ENCODE measurements around the gene BCL7A.
"Not testable (repeated sequence)": the region's sequence is repeated elsewhere in the genome, so short reads cannot be mapped to it uniquely, and the experiment has no call there.

BCL7A gene

DNA sequence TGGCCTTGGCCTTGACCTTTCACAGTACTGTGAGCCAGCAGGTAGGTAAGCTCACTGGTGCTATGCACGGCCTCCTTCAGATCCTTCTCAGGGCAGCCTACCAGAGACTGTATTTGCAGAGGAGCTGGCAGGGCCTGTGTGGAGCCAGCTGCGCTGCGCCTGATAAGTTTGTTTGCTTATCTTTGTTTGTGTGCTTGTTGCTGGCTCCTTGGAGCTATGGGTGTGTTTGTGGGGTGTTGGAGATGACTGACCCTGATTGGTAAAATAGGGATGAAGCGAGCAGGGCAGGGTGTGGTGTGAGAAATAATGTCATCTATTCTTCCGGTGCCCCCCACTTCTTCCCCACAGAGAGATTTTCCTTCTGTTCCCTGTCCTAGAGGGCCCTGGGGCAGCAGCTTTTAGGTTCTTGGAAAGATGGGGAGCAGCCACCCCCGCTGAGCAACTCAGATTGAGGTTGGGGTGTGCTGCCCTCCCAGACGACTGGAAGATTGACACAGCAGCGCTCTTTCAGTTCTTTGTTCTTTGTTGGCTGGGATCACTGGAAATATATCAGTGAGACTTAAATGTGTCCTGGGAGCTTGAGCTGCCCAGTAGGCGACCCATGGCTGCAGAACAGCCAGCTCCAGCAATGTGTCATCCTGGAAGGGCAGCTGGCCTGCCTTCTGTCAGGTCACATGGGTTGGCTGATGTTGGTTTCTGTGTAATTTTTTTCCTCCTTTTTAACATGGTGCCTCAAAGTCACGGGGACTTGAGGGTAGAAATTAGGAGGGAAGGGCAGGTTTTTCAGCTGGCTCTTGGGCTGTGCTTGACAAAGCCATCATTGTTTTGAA is 76.5 kb downstream of the BCL7A start:
- TF ChIP-seq CTCF (IDR thresholded peaks at IDR 0.05; ENCODE audit: borderline replicate concordance, insufficient read depth, low read depth, low read length): no peak
- no peak overlapping the region for H3K4me3 ChIP-seq (ENCODE audit: low read depth, low read length)

GRCh38 chr12:122099280-122099749 is 77.6 kb downstream of the BCL7A start:
- H3K4me3 ChIP-seq (ENCODE audit: low read depth, low read length): no peak overlapping the region
- TF ChIP-seq CTCF (IDR thresholded peaks at IDR 0.05; ENCODE audit: borderline replicate concordance, insufficient read depth, low read depth, low read length): no peak

- no peak for TF ChIP-seq CTCF (IDR thresholded peaks at IDR 0.05; ENCODE audit: borderline replicate concordance, insufficient read depth, low read depth, low read length)
- no peak overlapping the region for H3K4me3 ChIP-seq (ENCODE audit: low read depth, low read length)
Measured at GRCh38 chr12:122099856-122100255, 78.2 kb downstream of the BCL7A start.

DNA sequence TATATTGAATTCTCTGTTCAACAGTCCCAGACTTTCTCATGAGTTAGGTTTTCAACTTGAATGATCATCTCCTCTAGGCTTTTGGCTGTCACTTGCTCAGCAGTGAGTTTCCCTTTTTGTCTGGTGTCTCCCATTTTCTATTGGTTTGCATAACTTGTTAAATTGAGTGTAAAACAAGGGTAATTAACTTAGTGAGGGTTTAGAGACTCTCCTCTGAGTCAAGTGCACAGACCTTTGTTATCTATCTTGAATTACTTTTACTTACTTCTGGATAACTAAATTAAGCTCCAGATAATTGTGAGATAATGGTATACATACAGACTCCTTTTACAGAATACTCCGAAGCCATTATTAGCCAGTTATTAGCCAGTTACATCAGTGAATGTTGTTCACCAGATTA is 78.9 kb downstream of the BCL7A start:
- no peak for TF ChIP-seq CTCF (IDR thresholded peaks at IDR 0.05; ENCODE audit: borderline replicate concordance, insufficient read depth, low read depth, low read length)

GRCh38 chr12:122102331-122102730 is 80.6 kb downstream of the BCL7A start:
- no peak overlapping the region for H3K4me3 ChIP-seq (ENCODE audit: low read depth, low read length)
- TF ChIP-seq CTCF (IDR thresholded peaks at IDR 0.05; ENCODE audit: borderline replicate concordance, insufficient read depth, low read depth, low read length): no peak

More for the DNA sequence above, 78.9 kb downstream of the BCL7A start:
- H3K4me3 ChIP-seq (ENCODE audit: low read depth, low read length): no peak overlapping the region

DNA sequence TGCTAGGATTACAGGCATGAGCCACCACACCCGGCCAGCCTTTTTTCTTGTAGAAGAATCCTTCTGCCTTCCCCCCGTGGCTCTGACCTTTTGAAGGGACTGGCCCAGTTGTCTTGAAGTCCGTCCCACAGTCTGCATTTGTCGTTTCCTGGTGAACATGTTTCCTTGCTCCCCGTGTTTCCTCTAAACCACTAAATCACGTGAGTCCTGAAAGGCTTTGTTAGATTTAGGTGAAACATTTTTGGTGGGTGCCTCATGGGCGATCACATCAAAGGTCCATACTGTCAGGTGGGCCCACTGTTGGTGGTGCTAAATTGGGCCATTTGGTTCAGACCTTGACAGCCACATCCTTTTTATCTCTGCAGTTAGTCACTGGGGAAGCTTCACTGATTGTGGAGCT is 83.2 kb downstream of the BCL7A start:
- TF ChIP-seq CTCF (IDR thresholded peaks at IDR 0.05; ENCODE audit: borderline replicate concordance, insufficient read depth, low read depth, low read length): no peak

DNA sequence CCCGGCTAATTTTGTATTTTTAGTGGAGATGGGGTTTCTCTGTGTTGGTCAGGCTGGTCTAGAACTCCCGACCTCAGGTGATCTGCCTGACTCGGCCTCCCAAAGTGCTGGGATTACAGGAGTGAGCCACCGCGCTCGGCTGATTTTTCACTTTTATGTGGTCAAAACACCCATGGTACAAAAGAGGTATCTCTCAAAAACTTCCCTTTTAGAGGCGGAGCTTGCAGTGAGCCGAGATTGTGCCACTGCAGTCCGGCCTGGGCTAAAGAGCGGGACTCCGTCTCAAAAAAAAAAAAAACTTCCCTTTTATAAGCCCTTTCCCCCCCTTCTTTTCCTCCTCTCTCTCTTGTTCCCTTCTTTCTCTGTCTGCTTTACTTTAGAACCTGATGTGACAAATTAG is 83.8 kb downstream of the BCL7A start:
- H3K4me3 ChIP-seq (ENCODE audit: low read depth, low read length): not testable (repeated sequence)

More for the DNA sequence above, 83.2 kb downstream of the BCL7A start:
- no peak overlapping the region for H3K4me3 ChIP-seq (ENCODE audit: low read depth, low read length)

All from GM12875 (cell line).